ENCODE measurements around the gene FKRP. TPM values are rescaled to one million over a fixed set of nuclear protein-coding genes. Genes with fewer than 3 reads are reported as not detected.

The FKRP gene
- total and polyA plus RNA-seq, 12 donors: 13.0 to 22.8 (median 19.7) TPM

GRCh38 chr19:46723471-46723870 is 22.4 kb upstream of the FKRP start:
- intact Hi-C loops (cut with DNase I): no loop called here
- Histone ChIP-seq H3K27me3 (no peaks in the 10 kb centered on the region), H3K9me3 (no peaks in the 10 kb centered on the region), H3K27ac (peak overlapping the region in 1 of 10 donors; percentile 15), H3K36me3 (peaks cover 3 to 100% (median 83%) of the 10 kb centered on the region in 9 donors), H3K4me1 (peaks cover 2 to 50% (median 26%) of the 10 kb centered on the region in 9 donors), H3K4me3 (no peak overlapping the region)
- ATAC-seq (no peak), DNase-seq (no peak)
- no peak for TF ChIP-seq CTCF (IDR thresholded peaks at IDR 0.05)
- WGBS, 2 donors: 95% methylated on average over 6 of the region's 6 CpGs

- Histone ChIP-seq H3K27ac (no peak overlapping the region), H3K36me3 (peaks cover 3 to 100% (median 90%) of the 10 kb centered on the region in 9 donors), H3K4me3 (no peak overlapping the region), H3K4me1 (peaks cover 9 to 51% (median 20%) of the 10 kb centered on the region in 9 donors), H3K27me3 (no peaks in the 10 kb centered on the region), H3K9me3 (no peaks in the 10 kb centered on the region)
- intact Hi-C loops (cut with DNase I): no loop called here
- no peak for ATAC-seq
- DNase-seq: no peak
- TF ChIP-seq CTCF (IDR thresholded peaks at IDR 0.05): no peak
- WGBS, 2 donors: 82 to 88% methylated on average over 20 of the region's 20 CpGs
These were observed 21.4 kb upstream of the FKRP start for GRCh38 chr19:46724468-46724867.

GRCh38 chr19:46725036-46725820 is 20.6 kb upstream of the FKRP start:
- Histone ChIP-seq H3K4me3 (no peak overlapping the region), H3K4me1 (peaks cover 9 to 51% (median 22%) of the 10 kb centered on the region in 9 donors), H3K9me3 (no peaks in the 10 kb centered on the region), H3K27me3 (no peaks in the 10 kb centered on the region), H3K36me3 (peaks cover 3 to 100% (median 91%) of the 10 kb centered on the region in 9 donors), H3K27ac (no peak overlapping the region)
- TF ChIP-seq CTCF (IDR thresholded peaks at IDR 0.05): no peak
- WGBS, 2 donors: 89 to 92% methylated on average over 26 of the region's 26 CpGs
- DNase-seq: no peak
- intact Hi-C loops (cut with DNase I): no loop called here
- no peak for ATAC-seq

GRCh38 chr19:46725859-46726393 is 19.9 kb upstream of the FKRP start:
- Histone ChIP-seq H3K36me3 (peaks cover 6 to 100% (median 91%) of the 10 kb centered on the region in 9 donors), H3K27me3 (no peaks in the 10 kb centered on the region), H3K4me1 (peaks cover 9 to 51% (median 29%) of the 10 kb centered on the region in 9 donors), H3K4me3 (no peak overlapping the region), H3K9me3 (no peaks in the 10 kb centered on the region), H3K27ac (peak overlapping the region in 2 of 10 donors; percentile 69 to 81)
- WGBS, 2 donors: 58% methylated on average over 9 of the region's 9 CpGs
- DNase-seq (no peak), ATAC-seq (no peak)
- intact Hi-C loops (cut with DNase I): no loop called here
- no peak for TF ChIP-seq CTCF (IDR thresholded peaks at IDR 0.05)
